DND-41 (cell line): Measurements from ENCODE around the gene DGKH.

ENCODE experiments used
- CTCF ChIP-seq: IDR thresholded peaks from 2 replicates; pipeline ENCODE4 v1.5.1; 2012; ENCODE audit warnings: borderline replicate concordance, low read length, moderate library complexity, mild to moderate bottlenecking; ENCODE audit not compliant: poor library complexity, severe bottlenecking; ENCODE audit errors: extremely low read depth
- EZH2 ChIP-seq: IDR thresholded peaks from 3 replicates; pipeline ENCODE4 v1.6.1; 2012; ENCODE audit warnings: borderline replicate concordance, low read depth, mild to moderate bottlenecking, moderate library complexity, low read length, inconsistent platforms; ENCODE audit not compliant: severe bottlenecking

DNA sequence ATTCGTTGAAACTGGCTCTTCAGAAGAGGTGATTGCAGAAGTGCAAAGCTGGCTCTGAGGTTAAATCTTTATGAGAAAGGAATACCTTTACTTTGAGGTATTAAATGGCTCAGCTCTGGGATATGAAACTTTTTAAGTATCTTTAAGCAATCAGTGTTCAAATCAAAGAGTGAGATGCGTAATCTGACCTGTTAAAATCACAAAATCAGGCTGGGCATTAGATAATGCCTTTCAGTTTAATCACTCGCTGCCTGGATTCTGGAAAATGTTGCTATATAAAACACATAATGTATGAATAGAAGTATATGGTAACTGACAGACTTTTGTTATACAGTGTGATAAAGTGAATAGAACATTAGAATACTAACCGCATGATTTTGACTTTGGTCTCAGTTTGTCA, 2.0 kb upstream of the DGKH start:
- TF ChIP-seq CTCF (no peak), EZH2 (no peak)
